ENCODE results near the gene CREG1.
A peak's percentile ranks its signal among the peaks of the same experiment; 100 is the strongest.

CREG1 gene

GRCh38 chr1:167502719-167503462 lies 50.7 kb downstream of the CREG1 start:
- no peak for DNase-seq

- no peak for DNase-seq
These were observed 51.4 kb downstream of the CREG1 start for GRCh38 chr1:167502192-167502551.

DNA sequence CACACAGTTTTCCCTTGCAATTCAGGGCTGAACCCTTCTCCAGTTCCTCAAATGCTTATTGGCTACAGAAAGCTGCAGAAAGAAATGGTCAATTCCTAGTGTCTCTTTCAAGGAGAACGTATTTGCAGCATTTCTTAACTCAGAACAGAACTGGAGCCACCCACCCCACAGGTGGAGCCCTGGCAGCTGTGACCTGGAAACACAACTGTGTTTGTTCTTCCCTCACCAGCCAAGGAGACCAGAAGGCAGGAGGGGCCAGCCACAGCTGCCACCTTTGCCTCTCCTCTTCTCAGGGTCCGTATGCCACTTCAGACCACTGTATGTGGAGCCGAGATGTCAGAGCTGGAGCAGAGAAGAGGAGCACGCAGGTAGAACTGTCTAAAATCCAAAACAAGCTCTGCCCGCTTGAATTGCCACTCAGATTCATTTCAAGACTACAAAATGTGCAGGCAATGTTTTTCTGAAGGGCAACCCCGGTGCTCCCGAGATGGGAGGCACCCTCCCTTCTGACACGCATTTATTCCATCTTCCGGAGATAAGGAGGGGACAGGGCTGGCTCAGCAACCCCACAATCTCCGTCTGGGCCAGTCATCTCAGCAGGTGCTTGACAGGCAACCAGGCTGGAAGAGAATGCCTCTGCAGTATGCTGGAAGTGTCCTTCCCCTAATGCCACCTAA lies 51.9 kb downstream of the CREG1 start:
- DNase-seq: no peak

- no peak for DNase-seq
These were observed 53.2 kb downstream of the CREG1 start for GRCh38 chr1:167500283-167500860.

DNA sequence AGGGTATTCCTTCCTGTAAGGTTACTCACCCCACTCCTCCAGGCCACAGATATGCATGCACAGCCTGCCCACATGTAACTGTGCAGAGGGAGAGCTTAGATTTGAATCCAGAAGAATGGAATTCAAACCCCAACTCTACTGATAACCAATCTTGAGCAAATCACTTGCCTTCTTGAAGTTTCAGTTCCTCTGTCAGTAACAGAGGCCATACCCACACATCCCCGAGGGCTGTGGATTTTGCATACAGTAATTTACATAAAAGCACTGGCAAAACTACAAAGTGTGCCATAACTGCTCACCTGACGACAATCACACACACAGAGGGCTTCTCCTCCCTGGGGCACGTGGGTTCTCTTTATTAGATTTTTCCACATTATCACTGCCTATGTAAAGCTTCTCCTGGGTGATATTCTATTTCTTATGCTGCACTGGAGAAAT lies 53.9 kb downstream of the CREG1 start:
- DNase-seq: no peak

GRCh38 chr1:167499106-167499505 lies 54.5 kb downstream of the CREG1 start:
- DNase-seq: no peak

- DNase-seq: no peak
These were observed 56.6 kb downstream of the CREG1 start for GRCh38 chr1:167496797-167497619.

GRCh38 chr1:167493372-167493771 lies 60.2 kb downstream of the CREG1 start:
- DNase-seq: no peak

GRCh38 chr1:167492481-167492910 lies 61.1 kb downstream of the CREG1 start:
- DNase-seq: peak; percentile 51

DNA sequence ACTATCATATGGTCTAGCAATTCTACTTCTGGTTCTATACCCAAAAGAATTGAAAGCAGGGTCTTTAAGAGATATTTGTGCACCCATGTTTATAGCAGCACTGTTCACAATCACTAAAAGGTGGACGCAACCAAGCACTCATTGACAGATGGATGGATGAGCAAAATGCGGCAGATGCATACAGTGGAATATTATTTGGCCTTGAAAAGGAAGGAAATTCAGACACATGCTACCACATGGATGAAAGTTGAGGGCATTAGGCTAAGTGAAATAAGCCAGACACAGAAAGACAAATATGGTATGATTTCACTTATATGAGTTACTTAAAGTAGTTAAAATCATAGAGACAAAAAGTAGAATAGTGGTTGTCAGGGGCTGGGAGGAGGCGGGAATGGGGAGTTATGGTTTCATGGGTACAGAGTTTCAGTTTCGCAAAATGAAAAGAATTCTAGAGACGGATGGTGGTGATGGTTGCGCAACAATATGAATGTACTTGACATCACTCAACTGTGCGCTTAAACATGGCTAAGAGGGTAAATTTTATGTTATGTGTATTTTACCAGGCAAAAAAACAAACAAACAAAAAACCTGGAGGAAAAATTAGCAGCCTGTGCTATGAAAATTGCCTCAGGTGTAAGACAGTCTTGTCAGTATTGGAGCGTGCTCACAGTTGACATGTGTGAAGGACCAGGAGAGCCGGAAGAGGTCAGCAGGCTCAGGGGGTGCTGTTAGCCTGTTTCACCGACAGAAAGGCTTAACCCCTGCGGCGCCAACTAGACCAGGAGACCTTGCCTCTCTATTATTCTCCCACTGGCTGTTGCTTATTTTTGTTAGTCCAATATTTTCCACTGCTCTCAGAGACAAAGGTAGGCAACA lies 61.7 kb downstream of the CREG1 start:
- no peak for DNase-seq
